Glomerular endothelial cell (primary cell): ENCODE measurements around the gene PIK3CB. TPM values are rescaled to one million over a fixed set of nuclear protein-coding genes. Genes with fewer than 3 reads are reported as not detected.
"Not testable (repeated sequence)": the region's sequence is repeated elsewhere in the genome, so short reads cannot be mapped to it uniquely, and the experiment has no call there.

Experiments used
- DNase-seq: peaks from one replicate; pipeline ENCODE4 v3.0.0-alpha.2; 2011; ENCODE audit warnings: low read depth, low spot score; ENCODE audit errors: extremely low read depth
- total RNA-seq: library from RNA; depleted of rRNA; stranded (reverse); fragments of >200 nt; gene quantifications from 2 replicates; pipeline ENCODE4 v1.2.3, GENCODE V29; 2015

Gene PIK3CB
- total RNA-seq, 1 donor from 2014 or later: 19.7 TPM

DNA sequence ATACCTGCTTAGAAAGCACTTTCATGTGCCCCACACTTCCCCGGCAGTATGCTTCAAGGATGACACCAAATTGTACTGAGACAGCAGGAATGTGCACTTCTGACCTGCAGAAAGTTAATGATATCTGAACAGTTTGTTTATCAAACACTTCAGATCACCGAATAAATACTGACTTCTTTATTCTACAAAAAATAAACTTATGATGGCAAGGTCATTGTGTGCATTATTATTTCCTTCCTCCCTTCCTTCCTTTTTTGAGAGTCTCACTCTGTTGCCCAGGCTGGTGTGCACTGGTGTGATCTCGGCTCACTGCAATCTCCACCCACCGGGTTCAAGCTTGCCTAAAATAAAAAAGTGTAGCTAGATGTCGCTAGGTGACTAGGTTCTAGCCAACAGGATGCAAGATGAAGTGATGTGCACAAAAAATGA, 145.8 kb downstream of the PIK3CB start:
- DNase-seq: no peak

DNA sequence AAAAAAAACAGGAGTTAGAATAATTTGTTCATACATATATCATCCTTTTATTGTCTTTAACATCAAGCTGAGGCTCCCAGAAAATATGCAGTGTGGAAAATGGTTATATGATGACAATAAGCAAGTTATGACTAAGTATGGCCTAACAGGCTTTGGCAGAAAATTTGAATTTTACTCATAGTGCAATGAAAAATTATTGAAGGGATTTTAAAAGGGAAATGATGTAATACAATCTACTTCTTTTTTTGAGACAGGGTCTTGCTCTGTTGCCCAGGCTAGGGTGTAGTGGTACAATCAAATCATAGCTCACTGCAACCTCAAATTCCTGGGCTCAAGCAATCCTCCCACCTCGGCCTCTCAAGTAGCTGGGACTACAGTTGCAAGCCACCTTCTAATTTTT, 147.5 kb downstream of the PIK3CB start:
- no peak for DNase-seq

DNA sequence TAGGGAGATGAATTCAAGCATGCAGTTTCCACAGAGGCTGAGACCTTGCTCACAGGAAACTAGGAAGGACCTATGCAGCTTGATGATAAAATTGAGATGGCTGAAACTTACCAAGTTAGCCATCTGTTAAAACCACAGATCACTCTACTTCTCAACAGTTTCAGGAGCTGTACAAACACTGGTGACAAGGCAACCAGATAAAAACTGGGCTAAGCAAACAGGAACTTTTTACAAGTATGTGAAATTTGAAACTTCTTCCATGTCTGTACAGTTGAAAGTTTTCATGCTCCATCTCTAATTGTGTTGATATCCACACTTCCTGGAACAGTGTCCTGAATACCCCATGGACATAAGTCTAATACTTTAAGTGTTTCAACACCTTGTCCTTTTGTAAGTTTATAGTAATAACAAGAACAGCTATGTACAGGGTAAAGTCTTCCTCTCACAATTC, 147.9 kb downstream of the PIK3CB start:
- DNase-seq: no peak

DNA sequence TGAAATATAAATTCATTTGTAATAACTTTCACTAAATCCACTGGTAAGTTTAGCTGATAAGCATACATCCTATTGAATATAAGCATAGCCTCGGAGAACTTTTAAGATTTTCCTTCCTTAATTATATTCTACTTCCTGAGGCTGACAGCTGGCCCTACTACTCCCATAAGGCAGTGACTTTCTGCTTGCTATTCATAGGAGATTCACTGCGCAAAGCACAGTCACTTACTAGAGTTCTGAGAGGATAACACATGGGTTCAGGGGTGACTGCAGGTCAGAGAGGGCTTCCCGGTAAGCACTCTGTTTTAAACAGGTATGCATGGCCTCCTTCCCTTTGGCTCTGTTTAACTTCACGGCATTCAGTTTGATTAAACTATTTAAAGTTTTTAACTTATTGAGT, 150.3 kb downstream of the PIK3CB start:
- no peak for DNase-seq

DNA sequence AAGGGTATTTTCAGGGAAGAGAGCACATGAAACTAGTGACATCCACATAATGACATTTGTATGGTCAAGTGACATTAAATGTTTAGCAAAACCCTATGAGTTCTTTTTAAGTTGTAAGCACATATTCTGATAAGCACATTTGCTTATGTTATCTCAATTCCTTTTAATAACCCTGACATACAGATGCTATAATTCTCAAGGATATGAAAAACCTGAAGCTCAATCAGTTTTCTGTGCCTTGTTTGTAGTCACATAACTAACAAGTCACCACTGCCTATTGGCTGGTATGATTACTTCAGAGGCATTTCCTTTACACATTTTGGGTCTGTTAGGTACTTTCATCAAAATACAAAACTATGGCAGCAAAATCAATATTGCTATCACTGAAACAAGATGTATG, 152.1 kb downstream of the PIK3CB start:
- DNase-seq: no peak

DNA sequence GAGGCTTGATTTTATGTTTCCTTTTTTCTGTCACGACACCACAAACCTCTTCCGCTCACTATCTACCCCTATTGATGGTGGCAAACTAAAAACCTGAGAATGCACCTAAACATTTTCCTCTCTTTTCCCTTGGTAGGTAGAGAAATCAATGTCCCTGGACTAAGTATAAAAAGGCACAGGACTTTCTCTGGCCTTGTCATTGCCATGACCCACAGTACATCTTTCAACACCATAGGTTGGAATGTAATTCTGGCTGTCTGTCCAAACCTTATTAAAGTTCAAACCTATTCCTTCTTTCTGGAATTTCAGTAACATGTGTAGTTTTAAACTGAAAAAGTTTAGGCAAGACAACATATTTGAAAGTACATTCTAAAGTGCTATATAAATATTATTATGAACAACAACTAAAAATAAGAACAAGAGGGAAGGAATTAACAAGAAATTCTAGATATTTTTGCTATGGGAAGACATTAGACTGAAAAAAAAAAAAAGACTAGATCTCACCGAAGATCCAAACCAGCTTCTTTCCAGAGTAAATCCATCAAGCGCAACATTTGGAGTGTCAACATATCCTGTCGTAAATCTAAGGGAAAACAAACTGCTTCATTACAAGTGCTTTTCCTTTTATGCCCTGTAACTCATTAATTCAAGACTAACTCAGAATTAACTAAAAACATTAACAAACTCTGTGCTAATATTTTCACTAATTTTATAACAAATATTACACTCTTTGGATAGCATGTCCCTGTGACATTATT, 153.1 kb downstream of the PIK3CB start:
- no peak for DNase-seq

DNA sequence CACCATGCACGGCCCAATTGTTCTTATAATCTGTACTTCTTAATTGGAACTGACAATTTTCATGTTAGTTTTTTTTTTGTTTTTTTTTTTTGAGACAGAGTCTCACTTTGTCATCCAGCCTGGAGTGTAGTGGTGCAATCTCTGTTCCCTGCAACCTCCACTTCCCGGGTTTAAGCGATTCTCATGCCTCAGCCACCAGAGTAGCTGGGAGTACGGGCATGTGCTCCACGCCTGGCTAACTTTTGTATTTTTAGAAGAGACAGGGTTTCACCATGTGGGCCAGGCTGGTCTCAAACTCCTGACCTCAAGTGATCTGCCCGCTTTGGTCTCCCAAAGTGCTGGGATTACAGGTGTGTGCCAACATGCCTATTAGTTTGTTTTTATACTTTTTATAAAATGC, 153.8 kb downstream of the PIK3CB start:
- not testable (repeated sequence) for DNase-seq

DNA sequence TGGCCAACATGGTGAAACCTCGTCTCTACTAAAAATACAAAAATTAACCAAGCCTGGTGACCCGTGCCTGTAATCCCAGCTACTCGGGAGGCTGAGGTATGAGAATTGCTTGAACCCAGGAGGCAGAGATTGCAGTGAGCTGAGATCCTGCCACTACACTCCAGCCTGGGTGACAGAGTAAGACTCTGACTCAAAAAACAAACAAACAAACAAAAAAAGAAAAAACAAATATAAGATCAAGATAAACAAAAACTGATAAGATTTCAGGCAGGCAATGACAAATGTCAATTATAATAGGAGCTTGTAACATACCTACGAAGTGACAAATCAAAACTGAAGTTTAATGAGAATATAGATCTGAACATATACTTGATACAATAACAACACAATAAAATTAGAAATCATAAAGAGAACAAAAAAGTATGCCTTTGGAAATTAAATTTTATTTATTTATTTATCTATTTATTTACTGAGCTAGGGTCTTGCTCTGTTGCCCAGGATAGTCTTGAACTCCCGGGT, 155.8 kb downstream of the PIK3CB start:
- DNase-seq: no peak

DNA sequence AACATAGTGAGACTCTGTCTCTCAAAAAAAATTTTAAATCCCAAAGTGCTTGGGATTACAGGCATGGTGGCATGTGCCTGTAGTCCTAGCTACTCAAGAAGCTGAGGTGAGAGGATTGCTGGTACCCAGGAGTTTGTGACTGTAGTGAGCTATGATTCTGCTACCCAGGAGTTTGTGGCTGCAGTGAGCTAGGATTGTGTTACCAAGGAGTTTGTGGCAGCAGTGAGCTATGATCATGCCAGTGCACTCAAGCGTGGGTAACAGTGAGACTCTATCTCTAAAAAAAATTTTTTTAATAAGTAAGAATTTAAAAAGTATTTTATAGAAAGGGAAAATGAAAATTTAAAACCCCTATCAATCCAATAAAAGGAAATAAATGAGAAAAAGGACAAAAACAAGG, 156.6 kb downstream of the PIK3CB start:
- DNase-seq: no peak

DNA sequence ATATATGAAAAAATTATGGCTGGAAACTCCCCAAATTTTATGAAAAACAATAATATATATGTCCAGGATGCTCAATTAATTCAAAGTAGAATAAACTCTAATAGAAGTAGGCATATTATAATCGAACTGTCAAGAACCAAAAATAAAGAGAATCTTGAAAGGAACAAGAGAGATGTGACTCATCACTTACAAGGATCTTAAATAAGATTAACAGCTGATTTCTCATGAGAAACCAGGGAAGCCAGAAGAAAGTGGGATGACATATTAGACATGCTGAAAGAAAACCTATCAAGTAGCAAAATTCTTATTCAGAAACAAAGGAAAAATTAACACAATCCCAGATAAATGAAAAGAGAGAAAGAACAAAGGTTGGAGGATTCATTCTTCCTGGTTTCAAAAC, 159.3 kb downstream of the PIK3CB start:
- DNase-seq: no peak

DNA sequence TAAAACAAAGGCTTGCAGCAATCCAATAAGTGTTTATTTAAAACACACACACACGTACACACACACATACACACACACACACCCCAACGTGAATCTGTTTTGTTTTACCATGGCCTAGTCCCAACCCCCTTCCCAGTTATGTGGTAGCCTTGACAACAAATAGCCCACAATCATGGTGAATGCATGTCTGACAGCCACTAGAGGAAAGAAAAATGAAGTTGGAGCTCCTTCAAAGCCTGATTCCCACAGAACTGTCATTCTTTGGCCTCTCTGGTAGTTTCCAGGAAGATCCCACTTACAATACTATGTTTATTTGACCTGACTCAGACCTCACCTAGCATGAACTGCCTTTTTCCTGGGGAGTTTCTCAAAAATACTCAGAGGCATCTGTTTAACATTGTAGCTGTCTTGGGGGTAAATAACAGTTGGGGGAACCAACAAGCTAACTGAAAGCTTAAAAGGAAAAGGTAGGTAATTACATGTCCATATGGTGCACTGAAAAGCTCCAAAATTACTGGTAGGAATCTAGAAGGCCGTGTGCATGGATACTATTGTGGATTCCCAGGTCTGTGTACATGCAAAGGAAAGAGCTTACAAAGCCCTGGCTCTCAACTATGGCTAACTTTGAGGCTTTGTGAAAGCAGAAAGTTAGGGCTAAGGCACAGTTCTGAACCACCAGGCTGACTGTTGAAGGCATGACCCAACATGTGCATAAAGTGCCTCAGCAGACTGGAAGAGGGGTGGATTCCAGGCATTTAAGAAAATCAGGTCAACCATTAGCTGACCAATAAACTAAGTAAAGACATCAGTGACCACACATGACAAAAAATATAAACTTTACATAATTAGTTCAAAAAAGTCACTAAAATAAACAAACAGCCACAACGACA, 160.8 kb downstream of the PIK3CB start:
- no peak for DNase-seq

DNA sequence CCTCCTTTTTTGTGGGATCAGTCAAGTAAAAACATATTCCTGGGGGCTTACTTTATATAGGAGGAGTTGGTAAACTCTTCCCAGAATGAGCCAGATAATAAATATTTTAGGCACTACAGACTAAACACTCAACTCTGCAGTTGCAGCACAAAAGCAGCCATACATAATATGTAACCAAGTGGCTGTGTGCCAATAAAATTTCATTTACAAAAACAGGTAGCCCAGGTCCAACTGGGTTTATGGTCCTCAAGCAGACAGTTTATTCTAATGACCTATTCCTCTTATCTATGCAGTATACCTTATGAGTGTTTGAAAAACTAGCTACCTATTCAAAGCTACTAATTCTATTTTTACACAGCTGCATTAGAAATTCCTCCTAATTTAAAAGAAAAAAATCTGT, 164.3 kb downstream of the PIK3CB start:
- no peak for DNase-seq

DNA sequence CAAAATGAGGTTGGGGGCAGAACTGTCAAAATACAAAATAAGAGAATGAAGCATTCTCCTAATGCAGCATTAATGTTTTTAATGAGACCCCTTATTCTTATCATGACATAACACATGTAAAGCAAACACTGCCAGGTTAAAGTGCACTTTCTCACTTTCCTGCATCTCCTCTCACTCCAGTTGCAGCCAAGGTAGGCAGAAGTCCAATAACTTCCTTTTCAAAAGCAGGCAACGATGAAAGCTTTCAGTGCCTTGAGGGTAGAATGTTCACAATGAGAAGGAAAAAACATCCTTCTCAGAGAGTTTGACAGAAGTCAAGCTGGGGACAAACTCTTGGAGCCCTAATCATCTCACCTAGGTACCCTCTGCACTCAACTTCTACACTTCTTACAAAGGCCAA, 166.6 kb downstream of the PIK3CB start:
- no peak for DNase-seq

DNA sequence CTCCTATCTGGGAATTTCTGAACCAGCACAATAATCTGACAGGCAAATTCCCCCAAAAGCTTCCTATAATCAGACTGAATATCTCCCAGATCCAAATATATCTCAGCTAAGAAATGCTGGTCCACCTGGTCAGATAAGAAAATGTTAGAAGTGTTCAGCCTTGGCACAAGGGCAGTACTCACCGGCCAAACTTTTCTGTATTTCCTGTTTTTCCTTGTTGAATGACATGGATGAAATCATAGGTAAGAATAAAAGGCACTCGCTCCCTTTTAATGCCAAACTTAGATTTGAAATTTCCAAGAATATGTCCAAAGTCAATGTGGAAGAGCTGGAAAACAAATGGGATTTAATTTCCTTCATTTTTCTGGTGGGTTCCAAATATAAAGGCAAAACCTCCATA, 177.2 kb downstream of the PIK3CB start:
- no peak for DNase-seq

DNA sequence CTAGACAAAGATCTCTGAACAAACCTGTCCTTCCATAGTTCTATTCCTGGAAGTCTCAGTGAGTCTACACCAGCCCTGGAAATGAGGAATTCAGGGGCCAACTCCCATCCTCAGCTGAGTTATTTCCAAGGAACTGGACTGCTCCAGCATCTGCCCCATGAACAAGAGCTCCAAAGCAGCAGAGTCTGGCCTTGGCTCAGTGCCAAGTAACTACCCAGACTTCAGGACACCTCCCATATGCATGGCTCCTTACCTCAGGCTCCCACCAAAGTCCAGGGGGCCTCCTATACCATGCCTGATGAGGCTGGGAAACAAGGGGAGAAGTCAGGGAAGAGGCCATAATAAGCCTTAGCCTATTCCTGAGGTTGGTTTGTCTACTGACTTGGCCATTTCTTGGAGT, 181.2 kb downstream of the PIK3CB start:
- no peak for DNase-seq

DNA sequence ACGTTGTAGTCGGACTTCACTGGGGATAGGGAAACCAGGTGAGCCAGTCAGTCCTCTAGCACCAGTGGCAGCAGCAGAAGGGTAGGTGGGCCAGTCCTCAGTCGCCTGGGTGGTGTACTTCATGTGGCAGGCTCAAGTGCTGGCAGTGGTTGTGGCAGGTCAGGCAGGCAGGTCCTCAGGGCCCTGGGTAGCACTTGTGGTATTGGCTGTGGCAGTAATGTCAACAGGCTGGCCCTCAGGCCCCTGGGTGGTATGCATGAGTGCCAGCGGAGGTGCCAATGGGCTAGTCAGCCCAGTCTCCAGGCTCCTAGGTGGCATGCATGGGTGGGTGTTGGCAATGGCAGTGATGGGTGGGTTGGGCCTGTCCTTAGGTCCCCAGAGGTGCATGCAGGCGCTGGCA, 185.6 kb downstream of the PIK3CB start:
- no peak for DNase-seq

DNA sequence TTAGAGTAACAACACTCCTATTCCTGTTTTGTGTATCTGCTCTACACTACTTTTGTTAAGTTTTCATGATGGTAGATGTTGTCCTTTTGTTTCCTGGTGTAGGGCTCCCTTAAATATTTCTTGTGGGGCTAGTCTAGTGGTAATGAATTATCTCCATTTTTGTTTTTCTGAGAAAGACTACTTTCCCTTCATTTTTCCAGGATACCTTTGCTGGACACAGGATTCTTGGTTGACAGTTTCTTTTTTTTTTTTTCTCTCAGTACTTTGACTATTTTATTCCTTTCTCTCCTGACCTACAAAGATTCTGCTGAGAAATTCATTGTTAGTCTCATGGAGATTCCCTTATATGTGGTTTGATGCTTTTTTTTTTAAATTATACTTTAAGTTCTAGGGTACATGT, 188.2 kb downstream of the PIK3CB start:
- no peak for DNase-seq

DNA sequence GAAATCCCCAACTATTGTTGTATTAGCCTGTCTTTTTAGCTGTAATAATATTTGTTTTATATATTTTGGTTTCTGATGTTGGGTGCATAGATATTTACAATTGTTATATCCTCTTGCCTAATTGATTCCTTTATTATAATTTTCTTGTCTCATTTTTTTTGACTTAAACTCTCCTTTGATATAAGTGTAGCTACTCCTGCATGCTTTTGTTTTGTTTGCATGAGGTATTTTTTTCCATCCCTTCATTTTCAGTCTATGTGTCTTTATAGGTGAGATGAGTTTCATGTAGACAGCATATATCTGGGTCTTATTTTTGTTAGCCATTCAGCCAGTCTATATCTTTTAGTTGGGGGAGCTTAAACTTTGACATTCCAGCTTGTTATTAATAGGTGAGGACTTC, 188.7 kb downstream of the PIK3CB start:
- no peak for DNase-seq

DNA sequence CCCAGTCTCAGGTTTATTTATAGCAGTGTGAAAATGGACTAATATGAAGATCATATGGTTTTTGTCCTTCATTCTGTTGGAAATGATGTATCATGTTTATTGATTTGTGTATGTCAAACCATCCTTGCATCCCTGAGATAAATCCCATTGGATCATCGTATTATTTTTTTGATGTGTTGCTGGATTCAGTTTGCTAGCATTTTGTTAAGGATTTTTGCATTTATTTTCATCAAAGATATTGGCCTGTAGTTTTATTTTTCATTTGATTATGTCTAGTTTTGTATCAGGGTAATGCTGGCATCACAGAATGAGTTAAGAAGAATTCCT, 191.8 kb downstream of the PIK3CB start:
- DNase-seq: no peak

DNA sequence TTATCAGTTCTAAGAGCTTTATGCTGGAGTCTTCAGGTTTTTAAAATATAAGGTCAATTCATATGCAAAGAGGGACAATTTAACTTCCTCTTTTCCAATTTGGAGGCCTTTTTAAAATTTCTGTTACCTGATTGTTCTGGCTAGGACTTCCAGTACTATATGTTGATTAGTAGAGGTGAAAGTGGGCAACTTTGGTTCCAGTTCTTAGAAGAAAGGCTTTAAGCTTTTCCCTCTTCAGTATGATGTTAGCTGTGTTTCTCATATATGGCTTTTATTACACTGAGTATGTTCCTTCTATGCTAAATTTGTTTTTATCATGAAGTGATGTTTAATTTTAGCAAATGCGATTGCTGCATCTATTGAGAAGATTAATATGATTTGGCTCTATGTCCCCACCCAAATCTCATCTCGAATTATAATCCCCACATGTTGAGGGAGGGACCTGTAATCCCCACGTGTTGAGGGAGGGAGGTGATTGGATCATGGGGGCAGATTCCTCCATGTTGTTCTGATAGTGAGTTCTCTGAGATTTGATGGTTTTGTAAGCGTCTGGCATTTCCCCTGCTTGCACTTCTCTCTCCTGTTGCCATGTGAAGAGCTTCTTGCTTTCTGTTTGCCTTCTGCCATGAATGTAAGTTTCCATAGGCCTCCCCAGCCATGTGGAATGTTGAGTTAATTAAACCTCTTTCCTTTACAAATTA, 192.4 kb downstream of the PIK3CB start:
- no peak for DNase-seq

DNA sequence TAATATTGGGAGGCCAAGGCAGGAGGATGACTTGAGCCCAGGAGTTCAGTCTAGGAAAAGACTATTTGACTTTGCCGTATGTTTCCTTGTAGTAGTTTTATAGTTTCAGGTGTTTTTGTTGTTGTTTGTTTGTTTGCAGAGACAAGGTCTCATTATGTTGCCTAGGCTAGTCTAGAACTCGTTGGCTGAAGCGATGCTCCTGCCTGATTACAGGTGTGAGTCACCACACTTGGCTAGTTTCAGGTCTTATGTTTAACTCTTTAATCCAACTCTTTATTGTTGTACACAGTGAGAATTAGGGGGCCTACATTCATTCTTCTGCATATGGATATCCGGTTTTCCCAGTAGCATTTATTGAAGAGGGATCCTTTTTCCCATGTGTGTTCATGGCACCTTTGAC, 194.2 kb downstream of the PIK3CB start:
- no peak for DNase-seq
